ENCODE measurements around the gene SLC25A44. TPM values are rescaled to one million over a fixed set of nuclear protein-coding genes. Genes with fewer than 3 reads are reported as not detected.

SLC25A44 gene, protein sequence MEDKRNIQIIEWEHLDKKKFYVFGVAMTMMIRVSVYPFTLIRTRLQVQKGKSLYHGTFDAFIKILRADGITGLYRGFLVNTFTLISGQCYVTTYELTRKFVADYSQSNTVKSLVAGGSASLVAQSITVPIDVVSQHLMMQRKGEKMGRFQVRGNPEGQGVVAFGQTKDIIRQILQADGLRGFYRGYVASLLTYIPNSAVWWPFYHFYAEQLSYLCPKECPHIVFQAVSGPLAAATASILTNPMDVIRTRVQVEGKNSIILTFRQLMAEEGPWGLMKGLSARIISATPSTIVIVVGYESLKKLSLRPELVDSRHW
- 9.9 and 14.2 TPM in 2 replicates for total RNA-seq

DNA sequence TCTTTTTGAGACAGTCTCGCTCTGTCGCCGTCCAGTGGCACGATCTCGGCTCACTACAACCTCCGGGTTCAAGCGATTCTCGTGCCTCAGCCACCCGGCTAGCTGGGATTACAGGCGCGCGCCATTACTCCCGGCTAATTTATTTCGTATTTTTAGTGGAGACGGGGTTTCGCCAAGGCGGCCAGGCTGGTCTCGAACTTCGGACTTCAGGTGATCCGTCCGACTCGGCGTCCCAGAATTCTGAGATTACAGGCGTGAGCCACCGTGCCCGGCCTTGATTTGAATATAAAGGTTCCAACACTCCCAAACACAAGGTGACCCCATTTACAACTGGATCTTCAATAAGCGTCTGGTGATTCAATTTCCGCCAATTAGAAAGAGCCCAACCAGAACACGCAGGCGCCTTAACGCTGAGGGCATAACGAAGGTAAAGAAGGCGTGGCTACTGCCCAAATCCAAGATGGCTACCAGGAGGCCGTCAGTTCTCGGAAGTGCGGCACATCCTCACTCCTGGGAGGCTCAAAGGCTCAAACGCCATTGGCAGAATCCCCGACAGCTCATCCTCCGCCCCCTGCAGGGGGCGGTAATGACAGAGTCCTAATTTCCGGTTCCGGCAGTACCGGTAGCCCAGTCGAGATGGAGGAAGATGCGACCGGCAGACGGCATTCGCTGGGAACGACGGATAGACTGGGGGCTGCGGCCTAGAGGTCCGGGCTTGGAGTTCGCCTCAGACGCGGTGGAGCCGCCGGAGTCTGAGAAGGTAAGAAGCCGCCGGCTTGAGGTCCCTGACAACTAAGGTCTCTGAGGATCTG lies at the start of gene SLC25A44:
SLC25A44 (plus strand) TSS at position 617 of the 812 bp plus-strand sequence. CDS start 5,744 bp downstream, outside the sequence.

DNA sequence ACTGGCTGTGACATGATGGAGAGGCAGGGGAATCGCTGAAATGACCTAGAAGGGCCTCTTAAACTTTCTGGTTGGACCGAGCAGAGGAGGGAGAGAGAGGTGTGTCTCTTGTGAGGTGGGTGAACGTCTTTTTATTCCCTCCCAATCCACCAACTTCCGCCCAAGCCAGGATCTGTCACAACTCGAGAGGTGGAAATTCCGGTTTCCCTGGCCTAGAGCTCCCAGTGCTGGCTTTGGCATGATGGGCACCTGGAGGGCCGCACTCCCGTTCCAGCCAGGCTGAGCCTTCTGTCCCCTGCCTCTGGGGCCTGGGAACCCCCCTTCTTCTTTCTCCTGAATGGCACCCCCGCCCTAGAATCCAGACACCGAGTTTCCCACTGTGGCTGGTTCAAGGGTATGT lies 40.5 kb upstream of the SLC25A44 start, which contains the start of gene SEMA4A:
SEMA4A (plus strand) TSS at position 224 of the 400 bp plus-strand sequence. CDS start 994 bp downstream, outside the sequence.

DNA sequence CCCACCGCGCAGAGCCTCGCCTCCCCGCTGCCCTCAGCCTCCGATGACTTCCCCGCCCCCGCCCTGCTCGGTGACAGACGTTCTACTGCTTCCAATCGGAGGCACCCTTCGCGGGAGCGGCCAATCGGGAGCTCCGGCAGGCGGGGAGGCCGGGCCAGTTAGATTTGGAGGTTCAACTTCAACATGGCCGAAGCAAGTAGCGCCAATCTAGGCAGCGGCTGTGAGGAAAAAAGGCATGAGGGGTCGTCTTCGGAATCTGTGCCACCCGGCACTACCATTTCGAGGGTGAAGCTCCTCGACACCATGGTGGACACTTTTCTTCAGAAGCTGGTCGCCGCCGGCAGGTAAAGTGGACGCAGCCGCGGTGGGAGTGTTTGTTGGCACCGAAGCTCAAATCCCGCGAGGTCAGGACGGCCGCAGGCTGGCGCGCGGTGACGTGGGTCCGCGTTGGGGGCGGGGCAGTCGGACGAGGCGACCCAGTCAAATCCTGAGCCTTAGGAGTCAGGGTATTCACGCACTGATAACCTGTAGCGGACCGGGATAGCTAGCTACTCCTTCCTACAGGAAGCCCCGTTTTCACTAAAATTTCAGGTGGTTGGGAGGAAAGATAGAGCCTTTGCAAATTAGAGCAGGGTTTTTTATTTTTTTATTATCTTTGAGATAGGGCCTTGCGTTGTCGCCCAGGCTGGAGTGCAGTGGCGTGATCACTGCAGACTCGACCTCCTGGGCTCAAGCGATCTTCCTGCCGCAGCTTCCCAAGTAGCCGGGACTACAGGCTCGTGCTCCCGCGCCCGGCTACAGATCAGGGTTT lies 19.1 kb downstream of the SLC25A44 start, which contains the start of gene PMF1:
PMF1 (plus strand) TSS at position 175 of the 811 bp plus-strand sequence; CDS start at position 184, 9 bp downstream.

DNA sequence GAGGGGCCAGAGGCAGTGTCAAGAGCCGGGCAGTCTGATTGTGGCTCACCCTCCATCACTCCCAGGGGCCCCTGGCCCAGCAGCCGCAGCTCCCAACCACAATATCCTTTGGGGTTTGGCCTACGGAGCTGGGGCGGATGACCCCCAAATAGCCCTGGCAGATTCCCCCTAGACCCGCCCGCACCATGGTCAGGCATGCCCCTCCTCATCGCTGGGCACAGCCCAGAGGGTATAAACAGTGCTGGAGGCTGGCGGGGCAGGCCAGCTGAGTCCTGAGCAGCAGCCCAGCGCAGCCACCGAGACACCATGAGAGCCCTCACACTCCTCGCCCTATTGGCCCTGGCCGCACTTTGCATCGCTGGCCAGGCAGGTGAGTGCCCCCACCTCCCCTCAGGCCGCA lies 48.0 kb downstream of the SLC25A44 start, which contains the start of gene BGLAP:
BGLAP (plus strand) TSS at position 259 of the 400 bp plus-strand sequence; CDS start at position 307, 48 bp downstream.

DNA sequence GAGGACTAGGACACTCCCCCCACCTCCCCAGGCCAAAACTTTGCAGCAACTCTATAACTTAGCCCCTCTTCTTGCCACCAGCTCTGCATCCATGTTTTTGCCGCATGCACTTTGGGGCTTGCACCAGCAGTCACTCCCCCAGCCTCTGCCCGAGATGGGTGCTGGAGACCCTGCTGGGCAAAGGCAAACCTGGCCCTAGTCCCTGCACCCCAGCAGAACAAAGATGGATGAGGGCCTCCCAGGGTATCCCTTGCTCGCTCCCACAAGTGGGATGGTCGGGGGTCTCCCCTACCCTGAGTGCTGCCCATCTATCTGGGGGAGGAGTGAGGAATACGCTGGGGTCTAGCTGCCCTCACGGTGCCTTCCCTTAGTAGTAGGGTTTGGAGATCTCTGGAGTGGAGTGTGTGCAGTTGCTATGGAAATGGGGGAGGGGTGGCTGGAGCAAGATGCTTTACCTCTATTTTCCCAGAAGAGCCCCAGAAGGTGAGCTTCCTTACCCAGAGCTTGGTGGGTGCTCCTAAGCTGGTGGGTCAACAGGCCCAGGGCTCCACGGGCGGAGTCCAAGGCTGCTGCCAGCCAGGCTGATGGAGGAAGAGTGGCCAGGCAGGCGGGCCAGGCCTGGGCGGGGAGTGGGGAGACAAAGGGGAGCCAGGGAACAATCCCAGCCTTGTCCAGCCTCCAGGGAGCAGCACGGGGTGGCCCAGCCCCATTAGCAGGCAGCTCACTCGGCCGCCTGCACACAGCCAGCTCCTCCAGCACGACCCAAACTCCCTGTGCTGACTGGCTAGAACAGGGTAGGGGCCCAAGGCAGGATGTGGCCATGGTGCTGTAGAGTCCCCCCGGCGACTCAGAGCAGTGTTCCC lies 53.8 kb downstream of the SLC25A44 start, which contains the start of gene PAQR6:
PAQR6 (minus strand) TSS at position 597 of the 863 bp plus-strand sequence. CDS start 1,325 bp downstream, outside the sequence.

Other genes starting within 250 kb of the SLC25A44 start
- gene ARHGEF2, start 215.6 kb upstream of the SLC25A44 start, total RNA-seq, result 107 and 150 TPM in 2 replicates
- 489 and 630 TPM in 2 replicates for gene SSR2, start 173.2 kb upstream of the SLC25A44 start, total RNA-seq
- gene UBQLN4, start 140.3 kb upstream of the SLC25A44 start, total RNA-seq, result 9.8 and 12.6 TPM in 2 replicates
- 87.3 and 97.6 TPM in 2 replicates for gene LAMTOR2, start 139.3 kb upstream of the SLC25A44 start, total RNA-seq
- not detected in 2 replicates for gene RAB25, start 132.9 kb upstream of the SLC25A44 start, total RNA-seq
- gene MEX3A, start 111.6 kb upstream of the SLC25A44 start, total RNA-seq, result 1.1 and 5.0 TPM in 2 replicates
- 508 and 655 TPM in 2 replicates for gene LMNA, start 79.4 kb upstream of the SLC25A44 start, total RNA-seq
- gene SEMA4A, start 40.5 kb upstream of the SLC25A44 start, total RNA-seq, result 0.47 and 1.6 TPM in 2 replicates
- gene PMF1, start 18.9 kb downstream of the SLC25A44 start, total RNA-seq, result 42.0 and 46.9 TPM in 2 replicates
- gene BGLAP, start 48.1 kb downstream of the SLC25A44 start, total RNA-seq, result not detected in 2 replicates
- gene PAQR6, start 54.0 kb downstream of the SLC25A44 start, total RNA-seq, result 0.43 and 0.47 TPM in 2 replicates
- gene SMG5, start 88.7 kb downstream of the SLC25A44 start, total RNA-seq, result 33.3 and 39.1 TPM in 2 replicates
- gene TMEM79, start 90.2 kb downstream of the SLC25A44 start, total RNA-seq, result 1.5 and 3.1 TPM in 2 replicates
- 87.5 and 108 TPM in 2 replicates for gene GLMP, start 101.6 kb downstream of the SLC25A44 start, total RNA-seq
- gene VHLL, start 105.2 kb downstream of the SLC25A44 start, total RNA-seq, result not detected in 2 replicates
- 248 TPM in 2 replicates for gene CCT3, start 144.2 kb downstream of the SLC25A44 start, total RNA-seq
- gene TSACC, start 144.4 kb downstream of the SLC25A44 start, total RNA-seq, result not detected in 2 replicates
- gene RHBG, start 175.1 kb downstream of the SLC25A44 start, total RNA-seq, result not detected in 2 replicates